ENCODE data around the gene REP15. TPM values are rescaled to one million over a fixed set of nuclear protein-coding genes. Genes with fewer than 3 reads are reported as not detected.
"Not testable (repeated sequence)": the region's sequence is repeated elsewhere in the genome, so short reads cannot be mapped to it uniquely, and the experiment has no call there.

Gene REP15, protein sequence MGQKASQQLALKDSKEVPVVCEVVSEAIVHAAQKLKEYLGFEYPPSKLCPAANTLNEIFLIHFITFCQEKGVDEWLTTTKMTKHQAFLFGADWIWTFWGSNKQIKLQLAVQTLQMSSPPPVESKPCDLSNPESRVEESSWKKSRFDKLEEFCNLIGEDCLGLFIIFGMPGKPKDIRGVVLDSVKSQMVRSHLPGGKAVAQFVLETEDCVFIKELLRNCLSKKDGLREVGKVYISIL
- total RNA-seq: 1.3 and 1.9 TPM in 2 replicates

DNA sequence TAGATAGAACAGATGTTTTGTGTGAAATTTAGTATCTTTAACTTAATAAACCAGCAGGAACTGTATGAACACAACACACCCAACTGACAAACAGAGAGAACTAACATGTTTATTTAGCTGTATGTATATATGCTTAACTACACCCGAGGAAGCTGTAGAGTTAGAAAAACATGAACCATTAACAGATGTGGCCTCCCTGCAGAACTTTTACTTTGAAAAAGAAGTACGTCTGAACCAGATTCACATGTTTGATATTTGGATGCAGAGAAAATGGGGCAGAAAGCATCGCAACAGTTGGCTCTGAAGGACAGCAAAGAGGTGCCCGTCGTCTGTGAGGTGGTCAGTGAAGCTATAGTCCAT is at the start of gene REP15:
Gene REP15, plus strand, starts transcription at position 155 of the 360 bp plus-strand sequence. Its CDS starts 116 bp downstream, at position 271.
- Histone ChIP-seq H3K4me3 (ENCODE audit: low read depth, low read length) (no peak within 1 kb of the TSS), H3K36me3 (ENCODE audit: control insufficient read depth, insufficient read depth, low read length) (peaks cover 4% of the 10 kb centered on the region), H3K27me3 (ENCODE audit: control insufficient read depth, insufficient read depth, low read length) (no peaks in the 10 kb centered on the region)
- DNase-seq (ENCODE audit: low read depth): no peak
- TF ChIP-seq, protein P1, sequence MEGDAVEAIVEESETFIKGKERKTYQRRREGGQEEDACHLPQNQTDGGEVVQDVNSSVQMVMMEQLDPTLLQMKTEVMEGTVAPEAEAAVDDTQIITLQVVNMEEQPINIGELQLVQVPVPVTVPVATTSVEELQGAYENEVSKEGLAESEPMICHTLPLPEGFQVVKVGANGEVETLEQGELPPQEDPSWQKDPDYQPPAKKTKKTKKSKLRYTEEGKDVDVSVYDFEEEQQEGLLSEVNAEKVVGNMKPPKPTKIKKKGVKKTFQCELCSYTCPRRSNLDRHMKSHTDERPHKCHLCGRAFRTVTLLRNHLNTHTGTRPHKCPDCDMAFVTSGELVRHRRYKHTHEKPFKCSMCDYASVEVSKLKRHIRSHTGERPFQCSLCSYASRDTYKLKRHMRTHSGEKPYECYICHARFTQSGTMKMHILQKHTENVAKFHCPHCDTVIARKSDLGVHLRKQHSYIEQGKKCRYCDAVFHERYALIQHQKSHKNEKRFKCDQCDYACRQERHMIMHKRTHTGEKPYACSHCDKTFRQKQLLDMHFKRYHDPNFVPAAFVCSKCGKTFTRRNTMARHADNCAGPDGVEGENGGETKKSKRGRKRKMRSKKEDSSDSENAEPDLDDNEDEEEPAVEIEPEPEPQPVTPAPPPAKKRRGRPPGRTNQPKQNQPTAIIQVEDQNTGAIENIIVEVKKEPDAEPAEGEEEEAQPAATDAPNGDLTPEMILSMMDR (IDR thresholded peaks at IDR 0.05; ENCODE audit: insufficient read depth, low read length, poor library complexity, severe bottlenecking): no peak

DNA sequence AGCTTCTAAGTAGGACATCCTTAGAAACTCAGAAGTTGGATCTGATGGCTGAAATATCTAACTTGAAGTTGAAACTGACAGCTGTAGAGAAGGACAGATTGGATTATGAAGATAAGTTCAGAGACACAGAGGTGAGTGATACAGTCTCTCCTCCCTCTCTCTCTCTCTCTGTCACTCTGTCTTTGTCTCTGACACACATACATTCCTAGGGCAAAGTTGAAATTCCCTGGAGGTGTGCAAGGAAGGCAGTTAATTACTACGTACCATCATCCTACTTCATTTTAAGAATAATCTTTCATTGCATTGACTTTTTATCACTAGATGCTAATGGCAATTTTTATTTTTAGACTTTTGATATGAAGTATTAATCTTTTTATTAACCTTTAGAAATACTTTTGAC is 46.2 kb upstream of the REP15 start:
- Histone ChIP-seq H3K27me3 (ENCODE audit: control insufficient read depth, insufficient read depth, low read length) (no peaks in the 10 kb centered on the region), H3K36me3 (ENCODE audit: control insufficient read depth, insufficient read depth, low read length) (peaks cover 1% of the 10 kb centered on the region), H3K4me3 (ENCODE audit: low read depth, low read length) (no peak overlapping the region)
- TF ChIP-seq, protein P1 (IDR thresholded peaks at IDR 0.05; ENCODE audit: insufficient read depth, low read length, poor library complexity, severe bottlenecking): no peak
- DNase-seq (ENCODE audit: low read depth): no peak

DNA sequence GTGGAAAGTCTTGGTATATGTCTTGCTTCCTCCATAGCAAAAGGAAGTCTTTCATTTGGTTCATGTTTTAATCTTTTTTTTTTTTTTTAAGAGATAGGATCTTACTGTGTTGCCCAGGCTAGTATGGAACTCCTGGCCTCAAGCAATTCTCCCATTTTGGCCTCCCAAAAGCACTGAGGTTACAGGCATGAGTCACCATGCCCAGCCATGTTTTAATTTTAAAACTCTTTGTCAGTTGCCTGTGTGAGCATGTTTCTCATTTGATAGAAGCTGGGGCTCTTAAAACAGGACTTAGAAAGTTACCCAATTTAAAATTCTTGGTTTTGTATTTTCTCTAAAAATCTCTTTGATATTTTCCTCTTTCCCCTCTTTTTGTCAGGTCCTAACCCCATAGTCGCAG is 45.0 kb upstream of the REP15 start:
- Histone ChIP-seq H3K36me3 (ENCODE audit: control insufficient read depth, insufficient read depth, low read length) (peaks cover 1% of the 10 kb centered on the region), H3K4me3 (ENCODE audit: low read depth, low read length) (no peak overlapping the region), H3K27me3 (ENCODE audit: control insufficient read depth, insufficient read depth, low read length) (no peaks in the 10 kb centered on the region)
- DNase-seq (ENCODE audit: low read depth): no peak
- TF ChIP-seq, protein P1 (IDR thresholded peaks at IDR 0.05; ENCODE audit: insufficient read depth, low read length, poor library complexity, severe bottlenecking): no peak

DNA sequence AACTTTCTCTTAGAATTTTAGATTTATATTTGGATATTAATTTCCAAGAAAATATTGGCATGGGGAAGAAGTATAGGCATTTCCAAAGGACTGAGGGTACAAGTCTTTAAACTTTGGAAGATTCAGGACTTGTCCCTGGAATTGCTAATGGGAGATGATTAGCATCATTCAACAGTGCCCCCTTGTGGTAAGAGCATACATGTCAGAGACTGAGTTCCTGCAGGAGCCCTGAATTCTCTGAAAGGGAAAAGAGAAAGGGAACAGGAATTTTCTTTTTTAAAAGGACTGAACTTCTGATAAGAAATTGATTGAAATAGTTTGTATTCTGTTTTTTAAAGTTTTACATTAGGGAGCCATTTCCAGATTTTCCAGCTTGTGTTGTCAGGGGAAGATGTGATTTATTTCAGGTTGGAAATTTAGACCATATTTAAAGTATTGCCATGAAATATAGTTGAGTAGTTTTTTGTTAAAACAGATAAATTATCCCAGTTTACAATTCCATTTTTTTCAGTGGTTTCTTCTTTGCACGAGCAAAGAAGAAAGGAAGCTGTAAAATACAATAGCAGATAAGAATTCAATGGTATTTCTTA is 44.0 kb upstream of the REP15 start:
- peak; percentile 43 for DNase-seq (ENCODE audit: low read depth)
- Histone ChIP-seq H3K27me3 (ENCODE audit: control insufficient read depth, insufficient read depth, low read length) (no peaks in the 10 kb centered on the region), H3K4me3 (ENCODE audit: low read depth, low read length) (no peak overlapping the region), H3K36me3 (ENCODE audit: control insufficient read depth, insufficient read depth, low read length) (peaks cover 1% of the 10 kb centered on the region)
- TF ChIP-seq, protein P1 (IDR thresholded peaks at IDR 0.05; ENCODE audit: insufficient read depth, low read length, poor library complexity, severe bottlenecking): peak; percentile 88

DNA sequence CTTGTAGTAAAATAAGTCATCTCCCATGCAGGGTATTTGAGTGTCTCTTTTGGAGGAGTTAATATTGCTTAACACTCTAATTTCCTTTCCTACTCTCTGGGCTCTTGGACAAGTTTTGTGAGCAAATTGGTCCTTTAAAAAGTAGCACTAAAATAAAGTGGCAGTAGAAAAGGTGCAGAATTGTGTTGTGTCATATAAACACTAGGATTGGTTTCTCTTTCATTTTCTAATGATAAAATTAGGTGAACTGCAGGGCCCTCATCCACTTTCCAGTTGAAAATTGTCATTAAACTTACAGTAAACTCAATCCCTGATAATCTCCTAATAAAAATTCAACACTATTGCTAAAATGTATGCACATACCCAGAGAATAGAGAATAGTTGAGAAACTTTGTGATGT is 42.6 kb upstream of the REP15 start:
- Histone ChIP-seq H3K36me3 (ENCODE audit: control insufficient read depth, insufficient read depth, low read length) (no peaks in the 10 kb centered on the region), H3K27me3 (ENCODE audit: control insufficient read depth, insufficient read depth, low read length) (no peaks in the 10 kb centered on the region), H3K4me3 (ENCODE audit: low read depth, low read length) (no peak overlapping the region)
- TF ChIP-seq, protein P1 (IDR thresholded peaks at IDR 0.05; ENCODE audit: insufficient read depth, low read length, poor library complexity, severe bottlenecking): no peak
- DNase-seq (ENCODE audit: low read depth): no peak

DNA sequence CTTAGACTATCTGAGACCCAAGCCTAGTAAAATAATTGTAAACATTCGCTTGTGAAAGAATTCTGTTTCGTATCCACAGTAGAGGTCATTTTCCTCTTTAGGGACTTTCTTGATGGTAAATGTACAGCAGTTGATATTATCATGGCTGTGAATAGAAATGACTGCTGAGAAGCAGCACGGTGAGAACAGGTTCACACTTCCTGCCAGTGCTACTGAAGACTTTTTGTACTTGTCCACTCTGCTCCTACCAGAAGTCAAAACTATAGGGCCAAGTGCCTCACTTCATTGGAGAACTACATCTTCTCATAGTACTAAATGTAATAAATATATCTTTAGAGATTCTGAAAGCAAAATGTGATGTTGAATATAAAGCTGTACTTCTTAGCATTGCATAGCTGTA is 40.8 kb upstream of the REP15 start:
- not testable (repeated sequence) for H3K27me3 ChIP-seq (ENCODE audit: control insufficient read depth, insufficient read depth, low read length); H3K36me3 ChIP-seq (ENCODE audit: control insufficient read depth, insufficient read depth, low read length); DNase-seq (ENCODE audit: low read depth); H3K4me3 ChIP-seq (ENCODE audit: low read depth, low read length)
